HG03175 (cell line): ENCODE measurements around the gene PPP1R12B.
"Not testable (repeated sequence)": the region's sequence is repeated elsewhere in the genome, so short reads cannot be mapped to it uniquely, and the experiment has no call there.

Experiments
- ATAC-seq: cut with Tn5 transposase; IDR thresholded peaks from one replicate; pipeline ENCODE4 v1.9.1; 2021; ENCODE audit warnings: mild to moderate bottlenecking, moderate library complexity; ENCODE audit not compliant: unreplicated experiment

PPP1R12B gene

GRCh38 chr1:202599669-202600431, 251.4 kb downstream of the PPP1R12B start:
- ATAC-seq, result peak; percentile 53

- ATAC-seq, result no peak
Observed at GRCh38 chr1:202600432-202601041, 252.0 kb downstream of the PPP1R12B start.

- no peak for ATAC-seq
Observed at GRCh38 chr1:202603435-202603834, 254.9 kb downstream of the PPP1R12B start.

- no peak for ATAC-seq
Observed at GRCh38 chr1:202605515-202605914, 257.0 kb downstream of the PPP1R12B start.

GRCh38 chr1:202612036-202612435, 263.5 kb downstream of the PPP1R12B start:
- not testable (repeated sequence) for ATAC-seq

GRCh38 chr1:202613571-202613970, 265.1 kb downstream of the PPP1R12B start:
- no peak for ATAC-seq

GRCh38 chr1:202614363-202615207, 266.1 kb downstream of the PPP1R12B start:
- ATAC-seq, result not testable (repeated sequence)

GRCh38 chr1:202615208-202615500, 266.7 kb downstream of the PPP1R12B start:
- ATAC-seq, result not testable (repeated sequence)

GRCh38 chr1:202615501-202616354, 267.2 kb downstream of the PPP1R12B start:
- peak; percentile 72 for ATAC-seq

GRCh38 chr1:202616355-202616915, 267.9 kb downstream of the PPP1R12B start:
- peak; percentile 27 for ATAC-seq

GRCh38 chr1:202619012-202619411, 270.5 kb downstream of the PPP1R12B start:
- ATAC-seq, result not testable (repeated sequence)

GRCh38 chr1:202619505-202619904, 271.0 kb downstream of the PPP1R12B start:
- no peak for ATAC-seq

GRCh38 chr1:202620036-202620435, 271.5 kb downstream of the PPP1R12B start:
- ATAC-seq, result not testable (repeated sequence)

GRCh38 chr1:202621446-202621845, 272.9 kb downstream of the PPP1R12B start:
- ATAC-seq, result no peak

GRCh38 chr1:202622388-202622787, 273.9 kb downstream of the PPP1R12B start:
- ATAC-seq, result no peak

- ATAC-seq, result no peak
Observed at GRCh38 chr1:202623075-202623474, 274.6 kb downstream of the PPP1R12B start.

GRCh38 chr1:202623476-202623875, 275.0 kb downstream of the PPP1R12B start:
- ATAC-seq, result not testable (repeated sequence)

- no peak for ATAC-seq
Observed at GRCh38 chr1:202624088-202624780, 275.7 kb downstream of the PPP1R12B start.

- no peak for ATAC-seq
Observed at GRCh38 chr1:202624781-202625108, 276.2 kb downstream of the PPP1R12B start.
